Hypothalamus (tissue), 51 donors: ENCODE data around the gene KCNK10.

Experiments used
- DNase-seq, 51 donors: peaks; one replicate each; lab custom pipeline; 2025; lab: John Stamatoyannopoulos, UW

KCNK10 gene

GRCh38 chr14:88194531-88194930, 128.5 kb downstream of the KCNK10 start:
- DNase-seq = no peak

GRCh38 chr14:88191605-88192004, 131.5 kb downstream of the KCNK10 start:
- DNase-seq = no peak

GRCh38 chr14:88189417-88190191, 133.5 kb downstream of the KCNK10 start:
- peak in 38 of 51 donors; percentile 7 to 84 (median 52) for DNase-seq

- no peak for DNase-seq
These were observed 134.2 kb downstream of the KCNK10 start for GRCh38 chr14:88188745-88189416.

- DNase-seq = no peak
These were observed 137.2 kb downstream of the KCNK10 start for GRCh38 chr14:88185843-88186242.

- DNase-seq = no peak
These were observed 138.1 kb downstream of the KCNK10 start for GRCh38 chr14:88184956-88185355.

GRCh38 chr14:88181072-88181471, 142.0 kb downstream of the KCNK10 start:
- no peak for DNase-seq

GRCh38 chr14:88179716-88180115, 143.4 kb downstream of the KCNK10 start:
- no peak for DNase-seq

- DNase-seq = no peak
These were observed 152.7 kb downstream of the KCNK10 start for GRCh38 chr14:88170333-88170732.

- no peak for DNase-seq
These were observed 154.4 kb downstream of the KCNK10 start for GRCh38 chr14:88168498-88169165.

GRCh38 chr14:88168025-88168424, 155.0 kb downstream of the KCNK10 start:
- DNase-seq = no peak

GRCh38 chr14:88166616-88167015, 156.5 kb downstream of the KCNK10 start:
- DNase-seq = no peak

GRCh38 chr14:88164906-88165534, 158.0 kb downstream of the KCNK10 start:
- DNase-seq = no peak

GRCh38 chr14:88163731-88164255, 159.3 kb downstream of the KCNK10 start:
- no peak for DNase-seq

GRCh38 chr14:88156127-88156526, 166.9 kb downstream of the KCNK10 start:
- no peak for DNase-seq

GRCh38 chr14:88154926-88155325, 168.1 kb downstream of the KCNK10 start:
- no peak for DNase-seq

GRCh38 chr14:88154321-88154720, 168.7 kb downstream of the KCNK10 start:
- DNase-seq = no peak

- no peak for DNase-seq
These were observed 176.0 kb downstream of the KCNK10 start for GRCh38 chr14:88146881-88147649.

- no peak for DNase-seq
These were observed 179.3 kb downstream of the KCNK10 start for GRCh38 chr14:88143810-88144209.

- DNase-seq = no peak
These were observed 180.1 kb downstream of the KCNK10 start for GRCh38 chr14:88142997-88143396.
